GM19238 (cell line): Measurements from ENCODE around the gene FEZF1.

ENCODE experiments used
- DNase-seq: peaks from one replicate; pipeline ENCODE4 v3.0.0; 2011; ENCODE audit warnings: low spot score; ENCODE audit not compliant: insufficient read length

The FEZF1 gene

GRCh38 chr7:122304319-122304975 is at the start of gene FEZF1:
FEZF1 (minus strand) TSS chr7:122304750; CDS start chr7:122304437, 313 bp downstream.
- DNase-seq, result no peak

GRCh38 chr7:122352454-122352853 is 47.9 kb upstream of the FEZF1 start:
- no peak for DNase-seq

GRCh38 chr7:122350701-122351100 is 46.2 kb upstream of the FEZF1 start:
- no peak for DNase-seq

GRCh38 chr7:122344303-122344620 is 39.7 kb upstream of the FEZF1 start:
- no peak for DNase-seq

- no peak for DNase-seq
Observed at GRCh38 chr7:122343601-122344302, 39.2 kb upstream of the FEZF1 start.

GRCh38 chr7:122340427-122340826 is 35.9 kb upstream of the FEZF1 start:
- no peak for DNase-seq

- DNase-seq, result no peak
Observed at GRCh38 chr7:122339145-122339904, 34.8 kb upstream of the FEZF1 start.

- DNase-seq, result no peak
Observed at GRCh38 chr7:122337011-122337410, 32.5 kb upstream of the FEZF1 start.

- DNase-seq, result no peak
Observed at GRCh38 chr7:122329145-122329802, 24.7 kb upstream of the FEZF1 start.

- DNase-seq, result no peak
Observed at GRCh38 chr7:122327969-122328368, 23.4 kb upstream of the FEZF1 start.

- no peak for DNase-seq
Observed at GRCh38 chr7:122316467-122317388, 12.2 kb upstream of the FEZF1 start.

GRCh38 chr7:122315507-122316466 is 11.2 kb upstream of the FEZF1 start:
- no peak for DNase-seq

- no peak for DNase-seq
Observed at GRCh38 chr7:122314284-122314683, 9.7 kb upstream of the FEZF1 start.

- no peak for DNase-seq
Observed at GRCh38 chr7:122312789-122313188, 8.2 kb upstream of the FEZF1 start.

GRCh38 chr7:122311734-122312450 is 7.3 kb upstream of the FEZF1 start:
- no peak for DNase-seq

- no peak for DNase-seq
Observed at GRCh38 chr7:122311050-122311700, 6.6 kb upstream of the FEZF1 start.

- DNase-seq, result no peak
Observed at GRCh38 chr7:122310119-122311021, 5.8 kb upstream of the FEZF1 start.

GRCh38 chr7:122309421-122309820 is 4.9 kb upstream of the FEZF1 start:
- no peak for DNase-seq
